GM12878 (cell line): ENCODE data around the gene PID1. TPM values are rescaled to one million over a fixed set of nuclear protein-coding genes. Genes with fewer than 3 reads are reported as not detected.

ENCODE experiments used
- ATAC-seq: fragments of 200-7000 bp; cut with Tn5 transposase; 3 replicates; pipeline ENCODE4 v1.9.1; 2020; ENCODE audit warnings: mild to moderate bottlenecking, moderate library complexity
- BruUV-seq: library from RNA; stranded (reverse); fragments of 400-500 nt; replicated peaks from 2 replicates; lab custom pipeline; 2021; lab: Mats Ljungman, UMichigan
- CTCF ChIA-PET: fragments of 300-600 bp; sonication (Branson Sonifier 250); formaldehyde crosslinking; extraction: SDS; loops from one replicate; lab custom pipeline; 2021; ENCODE audit warnings: inconsistent platforms; lab: Yijun Ruan, JAX
- POLR2A ChIA-PET: fragments of 350-600 bp; formaldehyde crosslinking; extraction: SDS; loops from one replicate; lab custom pipeline; 2021; ENCODE audit warnings: inconsistent platforms; lab: Charles Lee
- RAD21 ChIA-PET: fragments of 300-600 bp; sonication (Branson Sonifier 250); formaldehyde crosslinking; loops from one replicate; lab custom pipeline; 2023; ENCODE audit warnings: antibody characterized with exemption; ENCODE audit not compliant: unreplicated experiment; lab: Charles Lee
- SMC1A ChIA-PET: fragments of 300-600 bp; sonication (Branson Sonifier 250); formaldehyde crosslinking; loops from one replicate; lab custom pipeline; 2023; ENCODE audit not compliant: unreplicated experiment, uncharacterized antibody; lab: Charles Lee
- DNase-seq: peaks from one replicate; pipeline ENCODE4 v3.0.0-alpha.2; 2011; ENCODE audit warnings: low read depth, low spot score
- FAIRE-seq: peaks from 3 replicates; lab custom pipeline; 2011; peaks lifted over from hg19 to GRCh38; lab: Jason Lieb, UNC
- H2AFZ ChIP-seq: 2 replicates; pipeline ENCODE4 v1.6.0; 2011; ENCODE audit warnings: low read depth, low read length, control low read depth; ENCODE audit not compliant: control insufficient read depth
- H3K27ac ChIP-seq: 2 replicates; pipeline ENCODE4 v1.5.1; 2011; ENCODE audit warnings: control low read depth; ENCODE audit not compliant: control insufficient read depth, insufficient read depth
- H3K27me3 ChIP-seq, 2 experiments: replicated peaks in 1 of 2; 2 replicates each; pipeline versions ENCODE4 v1.6.0 to v1.6.1; 2011; ENCODE audit warnings: low read length in 1 of 2; ENCODE audit not compliant: control insufficient read depth in 2 of 2, insufficient read depth in 2 of 2
- H3K36me3 ChIP-seq, 2 experiments: 2 replicates each; pipeline ENCODE4 v1.5.1; 2011; ENCODE audit warnings: low read length in 1 of 2; ENCODE audit not compliant: control insufficient read depth in 2 of 2, insufficient read depth in 2 of 2
- H3K4me1 ChIP-seq: 2 replicates; pipeline ENCODE4 v1.6.1; 2011; ENCODE audit warnings: mild to moderate bottlenecking, low read length, moderate library complexity, mixed read lengths; ENCODE audit not compliant: control insufficient read depth, insufficient read depth
- H3K4me2 ChIP-seq: 2 replicates; pipeline ENCODE4 v1.6.0; 2011; ENCODE audit warnings: control low read depth; ENCODE audit not compliant: control insufficient read depth, insufficient read depth
- H3K4me3 ChIP-seq: fragments of 200-600 bp; sonication (generic); 2 replicates; pipeline ENCODE4 v1.5.1; 2016
- H3K79me2 ChIP-seq: 2 replicates; pipeline ENCODE4 v1.6.0; 2011; ENCODE audit warnings: low read length; ENCODE audit not compliant: control insufficient read depth, insufficient read depth
- H3K9ac ChIP-seq: 2 replicates; pipeline ENCODE4 v1.8.0; 2011; ENCODE audit warnings: low read length, control low read depth, mixed read lengths; ENCODE audit not compliant: control insufficient read depth, insufficient read depth
- H3K9me3 ChIP-seq: replicated peaks from 3 replicates; pipeline ENCODE4 v1.5.1; 2011; ENCODE audit warnings: mild to moderate bottlenecking, low read length; ENCODE audit not compliant: control insufficient read depth, insufficient read depth
- H4K20me1 ChIP-seq: 2 replicates; pipeline ENCODE4 v1.6.0; 2011; ENCODE audit not compliant: control insufficient read depth, insufficient read depth
- BHLHE40 ChIP-seq, 2 experiments: fragments of 450-650 bp in 1 of 2; IDR thresholded peaks; 2 replicates each; pipeline ENCODE4 v1.6.1; 2011 to 2017; ENCODE audit warnings: low read depth in 2 of 2, borderline replicate concordance in 1 of 2, improper control_type of control experiment in 1 of 2, low read length in 1 of 2, mild to moderate bottlenecking in 1 of 2
- CHD4 ChIP-seq: fragments of 200-600 bp; sonication (generic); IDR thresholded peaks from 2 replicates; pipeline ENCODE4 v1.6.1; 2016; ENCODE audit warnings: mild to moderate bottlenecking
- HDAC6 ChIP-seq: fragments of 200-600 bp; sonication (generic); IDR thresholded peaks from one replicate; pipeline ENCODE4 v1.8.0; 2017; ENCODE audit warnings: antibody characterized with exemption; ENCODE audit not compliant: unreplicated experiment
- IKZF1 ChIP-seq: fragments of 450-650 bp; conservative IDR thresholded peaks from 2 replicates; pipeline ENCODE4 v1.6.1; 2017; ENCODE audit warnings: antibody characterized with exemption, mild to moderate bottlenecking
- IRF3 ChIP-seq: fragments of 450-650 bp; IDR thresholded peaks from 2 replicates; pipeline ENCODE4 v1.6.1; 2014; ENCODE audit warnings: mild to moderate bottlenecking
- KDM1A ChIP-seq: fragments of 200-600 bp; sonication (generic); IDR thresholded peaks from 2 replicates; pipeline ENCODE4 v1.6.1; 2016; ENCODE audit warnings: borderline replicate concordance
- MAX ChIP-seq: IDR thresholded peaks from 2 replicates; pipeline ENCODE4 v1.6.1; 2012; ENCODE audit warnings: low read depth, low read length, improper control_type of control experiment
- NR2C1 ChIP-seq: fragments of 450-650 bp; IDR thresholded peaks from 2 replicates; pipeline ENCODE4 v1.6.1; 2017; ENCODE audit warnings: antibody characterized with exemption, mild to moderate bottlenecking, moderate library complexity
- NRF1 ChIP-seq: conservative IDR thresholded peaks from 2 replicates; pipeline ENCODE4 v1.6.1; 2011; ENCODE audit warnings: mild to moderate bottlenecking, low read depth, low read length, improper control_type of control experiment
- PML ChIP-seq: IDR thresholded peaks from 2 replicates; pipeline ENCODE4 v1.6.1; 2012; ENCODE audit warnings: low read length, inconsistent platforms
- RFX5 ChIP-seq: IDR thresholded peaks from 2 replicates; pipeline ENCODE4 v1.6.1; 2011; ENCODE audit warnings: low read depth, low read length, improper control_type of control experiment
- SIX5 ChIP-seq: IDR thresholded peaks from 2 replicates; pipeline ENCODE4 v1.6.1; 2011; ENCODE audit warnings: mild to moderate bottlenecking, low read depth, low read length, moderate library complexity; ENCODE audit not compliant: severe bottlenecking
- SUZ12 ChIP-seq: fragments of 200-600 bp; sonication (generic); IDR thresholded peaks from one replicate; pipeline ENCODE4 v1.6.1; 2018; ENCODE audit warnings: antibody characterized with exemption, mild to moderate bottlenecking; ENCODE audit not compliant: unreplicated experiment
- WGBS: methylation state at CpG from one replicate; pipeline ENCODE4 v1.1.6; 2016; ENCODE audit warnings: low lambda C conversion rate; ENCODE audit not compliant: insufficient replicate concordance, insufficient coverage; ENCODE audit errors: missing lambda C conversion rate; 5-methylcytosine and 5-hydroxymethylcytosine counted together
- in situ Hi-C: fragments of 300-500 bp; cut with MboI; formaldehyde crosslinking; loops from 9 replicates; pipeline ENCODE4 v1.14.3; 2018; ENCODE audit warnings: mixed read lengths
- intact Hi-C: fragments of 100-400 bp; cut with micrococcal nuclease; formaldehyde crosslinking; loops from one replicate; pipeline ENCODE4 v1.14.2; 2022; ENCODE audit not compliant: unreplicated experiment
- polyA plus RNA-seq, 11 experiments: library from polyadenylated mRNA; depleted of rRNA in 4 of 11; unstranded in 6 of 11; stranded (reverse) in 5 of 11; fragments of >200 nt; fragmentation: Nextera tagmentation in 4 of 11; fragmentation: Illumina TruSeq in 1 of 11; extraction: Ambion mirVana in 4 of 11; extraction: Trizol in 1 of 11; gene quantifications; 1 replicate in 1 of 11; 2 replicates in 10 of 11; pipeline versions ENCODE4 v1.2.1 to v1.2.3, GENCODE V29; 2011 to 2016; ENCODE audit warnings: inconsistent platforms in 2 of 11, missing spikeins in 2 of 11, low read depth in 1 of 11
- total RNA-seq, 4 experiments: library from RNA; depleted of rRNA in 3 of 4; stranded (reverse); fragments of >200 nt in 3 of 4; fragmentation: Illumina TruSeq in 1 of 4; extraction: Trizol in 1 of 4; gene quantifications; 2 replicates each; pipeline versions ENCODE4 v1.2.1 to v1.2.3, GENCODE V29; 2013 to 2021
- TF ChIP-seq, protein P1 (sequence below): fragments of 450-650 bp; IDR thresholded peaks from 2 replicates; pipeline ENCODE4 v1.6.1; 2017; ENCODE audit warnings: mild to moderate bottlenecking, low read depth, inconsistent platforms; ENCODE audit not compliant: poor library complexity, severe bottlenecking
- TF ChIP-seq, protein P2 (sequence below), 3 experiments: IDR thresholded peaks in 2 of 3; conservative IDR thresholded peaks in 1 of 3; 2 replicates each; pipeline ENCODE4 v1.5.1; 2011; ENCODE audit warnings: low read depth in 3 of 3, low read length in 3 of 3, mild to moderate bottlenecking in 3 of 3, control low read depth in 2 of 3, moderate library complexity in 2 of 3, inconsistent platforms in 1 of 3, mixed read lengths in 1 of 3; ENCODE audit not compliant: control insufficient read depth in 2 of 3, insufficient read depth in 1 of 3; ENCODE audit errors: extremely low read depth in 1 of 3
- TF ChIP-seq, protein P3 (sequence below): IDR thresholded peaks from 2 replicates; pipeline ENCODE4 v1.6.1; 2012; ENCODE audit warnings: low read length, inconsistent platforms

The PID1 gene
- total and polyA plus RNA-seq, 10 of the 15 experiments (the other 5 are each of a cell fraction or from before 2014, with no cell fraction given): not detected

- TF ChIP-seq, protein P1, sequence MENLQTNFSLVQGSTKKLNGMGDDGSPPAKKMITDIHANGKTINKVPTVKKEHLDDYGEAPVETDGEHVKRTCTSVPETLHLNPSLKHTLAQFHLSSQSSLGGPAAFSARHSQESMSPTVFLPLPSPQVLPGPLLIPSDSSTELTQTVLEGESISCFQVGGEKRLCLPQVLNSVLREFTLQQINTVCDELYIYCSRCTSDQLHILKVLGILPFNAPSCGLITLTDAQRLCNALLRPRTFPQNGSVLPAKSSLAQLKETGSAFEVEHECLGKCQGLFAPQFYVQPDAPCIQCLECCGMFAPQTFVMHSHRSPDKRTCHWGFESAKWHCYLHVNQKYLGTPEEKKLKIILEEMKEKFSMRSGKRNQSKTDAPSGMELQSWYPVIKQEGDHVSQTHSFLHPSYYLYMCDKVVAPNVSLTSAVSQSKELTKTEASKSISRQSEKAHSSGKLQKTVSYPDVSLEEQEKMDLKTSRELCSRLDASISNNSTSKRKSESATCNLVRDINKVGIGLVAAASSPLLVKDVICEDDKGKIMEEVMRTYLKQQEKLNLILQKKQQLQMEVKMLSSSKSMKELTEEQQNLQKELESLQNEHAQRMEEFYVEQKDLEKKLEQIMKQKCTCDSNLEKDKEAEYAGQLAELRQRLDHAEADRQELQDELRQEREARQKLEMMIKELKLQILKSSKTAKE: no peak
- TF ChIP-seq HDAC6: no peak
- TF ChIP-seq SIX5: no peak
- TF ChIP-seq, protein P2, sequence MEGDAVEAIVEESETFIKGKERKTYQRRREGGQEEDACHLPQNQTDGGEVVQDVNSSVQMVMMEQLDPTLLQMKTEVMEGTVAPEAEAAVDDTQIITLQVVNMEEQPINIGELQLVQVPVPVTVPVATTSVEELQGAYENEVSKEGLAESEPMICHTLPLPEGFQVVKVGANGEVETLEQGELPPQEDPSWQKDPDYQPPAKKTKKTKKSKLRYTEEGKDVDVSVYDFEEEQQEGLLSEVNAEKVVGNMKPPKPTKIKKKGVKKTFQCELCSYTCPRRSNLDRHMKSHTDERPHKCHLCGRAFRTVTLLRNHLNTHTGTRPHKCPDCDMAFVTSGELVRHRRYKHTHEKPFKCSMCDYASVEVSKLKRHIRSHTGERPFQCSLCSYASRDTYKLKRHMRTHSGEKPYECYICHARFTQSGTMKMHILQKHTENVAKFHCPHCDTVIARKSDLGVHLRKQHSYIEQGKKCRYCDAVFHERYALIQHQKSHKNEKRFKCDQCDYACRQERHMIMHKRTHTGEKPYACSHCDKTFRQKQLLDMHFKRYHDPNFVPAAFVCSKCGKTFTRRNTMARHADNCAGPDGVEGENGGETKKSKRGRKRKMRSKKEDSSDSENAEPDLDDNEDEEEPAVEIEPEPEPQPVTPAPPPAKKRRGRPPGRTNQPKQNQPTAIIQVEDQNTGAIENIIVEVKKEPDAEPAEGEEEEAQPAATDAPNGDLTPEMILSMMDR (IDR thresholded peaks at IDR 0.05 in 2 of 3, conservative IDR thresholded peaks at IDR 0.05 in 1 of 3; ENCODE audit: control insufficient read depth in 2 of 3, extremely low read depth in 1 of 3, insufficient read depth in 1 of 3, low read depth in 3 of 3, low read length in 3 of 3): no peak
- TF ChIP-seq, all 136 proteins: peak for 0
These were observed 140.6 kb downstream of the PID1 start (continued) for GRCh38 chr2:229130522-229130921.

- no peaks in the 10 kb centered on the region for H3K9me3 ChIP-seq
- H3K79me2 ChIP-seq: no peaks in the 10 kb centered on the region
- ChIA-PET SMC1A (interaction anchor here (1.0 kb wide), 1 partner anchor 9 kb away, joined by 3 read pairs; no protein-coding TSS in a partner anchor), RAD21 (no interaction called here), POLR2A (no interaction called here), CTCF (interaction anchor here (1.1 kb wide), 1 partner anchor 144 kb away, joined by 3 read pairs; no protein-coding TSS in a partner anchor)
- DNase-seq: no peak
- in situ Hi-C loops: no loop called here
- no peak overlapping the region for H2AFZ ChIP-seq
- 30% methylated on average over 12 of the region's 12 CpGs for WGBS
- no peak overlapping the region for H3K4me3 ChIP-seq
- no peak overlapping the region for H3K4me2 ChIP-seq
- ATAC-seq: no peak
- H3K9ac ChIP-seq: no peak overlapping the region
- H3K4me1 ChIP-seq: no peaks in the 10 kb centered on the region
- intact Hi-C loops: no loop called here
- no peaks in the 10 kb centered on the region for H3K36me3 ChIP-seq
- FAIRE-seq: no peak
- no peak overlapping the region for H3K27ac ChIP-seq
- no TSS peak for BruUV-seq
- no peaks in the 10 kb centered on the region for H4K20me1 ChIP-seq
- H3K27me3 ChIP-seq: no peaks in the 10 kb centered on the region
- TF ChIP-seq IKZF1 (no peak), IRF3 (no peak), PML (no peak), MAX (no peak), NRF1 (no peak), CHD4 (no peak), BHLHE40 (IDR thresholded peaks at IDR 0.05; ENCODE audit: borderline replicate concordance in 1 of 2, low read depth in 2 of 2, low read length in 1 of 2) (no peak), SUZ12 (no peak), KDM1A (no peak), RFX5 (no peak), NR2C1 (no peak)
- TF ChIP-seq, protein P3, sequence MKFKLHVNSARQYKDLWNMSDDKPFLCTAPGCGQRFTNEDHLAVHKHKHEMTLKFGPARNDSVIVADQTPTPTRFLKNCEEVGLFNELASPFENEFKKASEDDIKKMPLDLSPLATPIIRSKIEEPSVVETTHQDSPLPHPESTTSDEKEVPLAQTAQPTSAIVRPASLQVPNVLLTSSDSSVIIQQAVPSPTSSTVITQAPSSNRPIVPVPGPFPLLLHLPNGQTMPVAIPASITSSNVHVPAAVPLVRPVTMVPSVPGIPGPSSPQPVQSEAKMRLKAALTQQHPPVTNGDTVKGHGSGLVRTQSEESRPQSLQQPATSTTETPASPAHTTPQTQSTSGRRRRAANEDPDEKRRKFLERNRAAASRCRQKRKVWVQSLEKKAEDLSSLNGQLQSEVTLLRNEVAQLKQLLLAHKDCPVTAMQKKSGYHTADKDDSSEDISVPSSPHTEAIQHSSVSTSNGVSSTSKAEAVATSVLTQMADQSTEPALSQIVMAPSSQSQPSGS: no peak
These were observed 141.2 kb downstream of the PID1 start for GRCh38 chr2:229129738-229130371.
